C4-2B (cell line): ENCODE measurements around the gene ANKRD6.

ENCODE experiments used
- ZFX ChIP-seq: fragments of 450-650 bp; IDR thresholded peaks from 2 replicates; pipeline ENCODE4 v1.6.1; 2017
- TF ChIP-seq, protein P1 (sequence below): fragments of 450-650 bp; conservative IDR thresholded peaks from 2 replicates; pipeline ENCODE4 v1.5.1; 2017; ENCODE audit warnings: mild to moderate bottlenecking

GRCh38 chr6:89487864-89488263 is 54.9 kb downstream of the ANKRD6 start:
- TF ChIP-seq, protein P1, sequence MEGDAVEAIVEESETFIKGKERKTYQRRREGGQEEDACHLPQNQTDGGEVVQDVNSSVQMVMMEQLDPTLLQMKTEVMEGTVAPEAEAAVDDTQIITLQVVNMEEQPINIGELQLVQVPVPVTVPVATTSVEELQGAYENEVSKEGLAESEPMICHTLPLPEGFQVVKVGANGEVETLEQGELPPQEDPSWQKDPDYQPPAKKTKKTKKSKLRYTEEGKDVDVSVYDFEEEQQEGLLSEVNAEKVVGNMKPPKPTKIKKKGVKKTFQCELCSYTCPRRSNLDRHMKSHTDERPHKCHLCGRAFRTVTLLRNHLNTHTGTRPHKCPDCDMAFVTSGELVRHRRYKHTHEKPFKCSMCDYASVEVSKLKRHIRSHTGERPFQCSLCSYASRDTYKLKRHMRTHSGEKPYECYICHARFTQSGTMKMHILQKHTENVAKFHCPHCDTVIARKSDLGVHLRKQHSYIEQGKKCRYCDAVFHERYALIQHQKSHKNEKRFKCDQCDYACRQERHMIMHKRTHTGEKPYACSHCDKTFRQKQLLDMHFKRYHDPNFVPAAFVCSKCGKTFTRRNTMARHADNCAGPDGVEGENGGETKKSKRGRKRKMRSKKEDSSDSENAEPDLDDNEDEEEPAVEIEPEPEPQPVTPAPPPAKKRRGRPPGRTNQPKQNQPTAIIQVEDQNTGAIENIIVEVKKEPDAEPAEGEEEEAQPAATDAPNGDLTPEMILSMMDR = no peak
- TF ChIP-seq ZFX = no peak
